ENCODE data around the gene RPP30. TPM values are rescaled to one million over a fixed set of nuclear protein-coding genes. Genes with fewer than 3 reads are reported as not detected.

RPP30 gene
- total and polyA plus RNA-seq, 2 of the 13 experiments (the other 11 are each of a cell fraction or from before 2014, with no cell fraction given), result 27.1 to 65.0 TPM

- TF ChIP-seq DBP (CRISPR knock-in tag; IDR thresholded peaks at IDR 0.05; ENCODE audit: not compliant biosample characterization), result no peak
- peak; percentile 86 for TF ChIP-seq CTCF (CRISPR knock-in tag; IDR thresholded peaks at IDR 0.05)
- 0 out of 2 replicates have a peak, but pooled peaks have one; percentile 47 for TF ChIP-seq IRF2 (CRISPR knock-in tag; IDR thresholded peaks at IDR 0.05)
- TF ChIP-seq RXRB (CRISPR knock-in tag; IDR thresholded peaks at IDR 0.05; ENCODE audit: borderline replicate concordance), result peak; percentile 44; the same call in 1 of the 2 replicates
- TF ChIP-seq ZBED4 (CRISPR knock-in tag; IDR thresholded peaks at IDR 0.05; ENCODE audit: borderline replicate concordance), result 0 out of 2 replicates have a peak, but pooled peaks have one; percentile 27
- TF ChIP-seq TAF1 (CRISPR knock-in tag; IDR thresholded peaks at IDR 0.05), result no peak
- no peak for TF ChIP-seq SUZ12 (IDR thresholded peaks at IDR 0.05; ENCODE audit: low read depth, low read length)
- TF ChIP-seq RBM22 (optimal IDR thresholded peaks at IDR 0.05; ENCODE audit: low read length), result no peak
- TF ChIP-seq ZNF562 (CRISPR knock-in tag; IDR thresholded peaks at IDR 0.05; ENCODE audit: borderline replicate concordance), result no peak
- TF ChIP-seq ZNF776 (CRISPR knock-in tag; IDR thresholded peaks at IDR 0.05), result no peak
- TF ChIP-seq SPEN (CRISPR knock-in tag; IDR thresholded peaks at IDR 0.05; ENCODE audit: low read depth), result no peak
- no peak for TF ChIP-seq ZNF609 (CRISPR knock-in tag; IDR thresholded peaks at IDR 0.05; ENCODE audit: borderline replicate concordance)
- TF ChIP-seq ZBTB21 (CRISPR knock-in tag; IDR thresholded peaks at IDR 0.05), result no peak
- no peak for TF ChIP-seq ZNF772 (CRISPR knock-in tag; IDR thresholded peaks at IDR 0.05)
- TF ChIP-seq FOSL1 (CRISPR knock-in tag; IDR thresholded peaks at IDR 0.05; ENCODE audit: borderline replicate concordance), result no peak
- TF ChIP-seq ZMYM2 (CRISPR knock-in tag; IDR thresholded peaks at IDR 0.05), result no peak
Observed at GRCh38 chr10:90911133-90912051, 39.6 kb downstream of the RPP30 start (continued).

All from HepG2 (cell line).